Endothelial cell of umbilical vein (primary cell): Measurements from ENCODE around the gene MACROH2A2. TPM values are rescaled to one million over a fixed set of nuclear protein-coding genes. Genes with fewer than 3 reads are reported as not detected.
"Not testable (repeated sequence)": the region's sequence is repeated elsewhere in the genome, so short reads cannot be mapped to it uniquely, and the experiment has no call there.

Source experiments
- BruUV-seq: library from RNA; stranded (reverse); fragments of 400-500 nt; replicated peaks from 2 replicates; lab custom pipeline; 2021; lab: Mats Ljungman, UMichigan
- CTCF ChIA-PET: fragments of 300-600, 350-600 bp; sonication (Branson Sonifier 250); formaldehyde crosslinking; loops from one replicate; lab custom pipeline; 2021; ENCODE audit warnings: antibody characterized with exemption, inconsistent platforms; lab: Charles Lee
- POLR2A ChIA-PET: fragments of 300-600, 350-600 bp; sonication (Branson Sonifier 250); formaldehyde crosslinking; loops from one replicate; lab custom pipeline; 2021; ENCODE audit warnings: antibody characterized with exemption, inconsistent platforms; lab: Charles Lee
- DNase-seq: peaks from one replicate; pipeline ENCODE4 v3.0.0-alpha.2; 2011; ENCODE audit warnings: low read depth, low spot score
- FAIRE-seq: peaks from 2 replicates; lab custom pipeline; 2011; peaks lifted over from hg19 to GRCh38; lab: Jason Lieb, UNC
- H2AFZ ChIP-seq: 2 replicates; pipeline ENCODE4 v1.6.0; 2012; ENCODE audit warnings: low read depth, low read length, control low read depth, inconsistent platforms
- H3K27ac ChIP-seq: 2 replicates; pipeline ENCODE4 v1.5.1; 2011; ENCODE audit warnings: low read depth, mild to moderate bottlenecking, control low read depth, low read length, moderate library complexity; ENCODE audit not compliant: insufficient read depth
- H3K27me3 ChIP-seq, 2 experiments: 2 replicates each; pipeline versions ENCODE4 v1.6.0 to v1.6.1; 2011; ENCODE audit warnings: low read length in 2 of 2, mixed read lengths in 1 of 2; ENCODE audit not compliant: control insufficient read depth in 2 of 2, insufficient read depth in 2 of 2
- H3K36me3 ChIP-seq, 2 experiments: 2 replicates in 1 of 2; 3 replicates in 1 of 2; pipeline ENCODE4 v1.5.1; 2011; ENCODE audit warnings: low read length in 2 of 2, mild to moderate bottlenecking in 1 of 2, moderate library complexity in 1 of 2; ENCODE audit not compliant: control insufficient read depth in 2 of 2, insufficient read depth in 2 of 2; ENCODE audit errors: extremely low read depth in 1 of 2
- H3K4me1 ChIP-seq: 3 replicates; pipeline ENCODE4 v1.5.1; 2011; ENCODE audit warnings: mild to moderate bottlenecking, low read length; ENCODE audit not compliant: control insufficient read depth, insufficient read depth; ENCODE audit errors: extremely low read depth
- H3K4me2 ChIP-seq: 2 replicates; pipeline ENCODE4 v1.6.1; 2011; ENCODE audit warnings: low read length, control low read depth, mixed read lengths; ENCODE audit not compliant: insufficient read depth
- H3K4me3 ChIP-seq, 3 experiments: fragments of 200-600 bp in 1 of 3; sonication (generic), shearing (Covaris generic) in 1 of 3; replicated peaks in 1 of 3; 2 replicates each; pipeline ENCODE4 v1.5.1; 2011 to 2016; ENCODE audit warnings: control low read depth in 3 of 3, low read length in 3 of 3, mild to moderate bottlenecking in 2 of 3, inconsistent platforms in 1 of 3, low read depth in 1 of 3, moderate library complexity in 1 of 3; ENCODE audit not compliant: insufficient read depth in 1 of 3
- H3K79me2 ChIP-seq: 2 replicates; pipeline ENCODE4 v1.6.0; 2012; ENCODE audit warnings: low read length, inconsistent platforms; ENCODE audit not compliant: control insufficient read depth, insufficient read depth
- H3K9ac ChIP-seq: replicated peaks from 2 replicates; pipeline ENCODE3; 2011; ENCODE audit warnings: low read length, control low read depth; ENCODE audit not compliant: insufficient read depth; ENCODE audit errors: extremely low read depth
- H3K9me1 ChIP-seq: replicated peaks from 3 replicates; pipeline ENCODE4 v1.6.0; 2011; ENCODE audit warnings: mild to moderate bottlenecking, low read length; ENCODE audit not compliant: control insufficient read depth, insufficient read depth; ENCODE audit errors: extremely low read depth
- H3K9me3 ChIP-seq: replicated peaks from 2 replicates; pipeline ENCODE4 v1.5.1; 2012; ENCODE audit warnings: low read length, inconsistent platforms; ENCODE audit not compliant: control insufficient read depth, insufficient read depth
- H4K20me1 ChIP-seq: replicated peaks from 2 replicates; pipeline ENCODE3; 2011; ENCODE audit warnings: mild to moderate bottlenecking, low read length; ENCODE audit not compliant: control insufficient read depth, insufficient read depth; ENCODE audit errors: extremely low read depth
- EZH2 ChIP-seq: IDR thresholded peaks from 2 replicates; pipeline ENCODE4 v1.6.1; 2012; ENCODE audit warnings: borderline replicate concordance, low read depth, mild to moderate bottlenecking, moderate library complexity, low read length, inconsistent platforms; ENCODE audit not compliant: severe bottlenecking
- FOS ChIP-seq: IDR thresholded peaks from 2 replicates; pipeline ENCODE4 v1.6.1; 2011; ENCODE audit warnings: mild to moderate bottlenecking, low read length, moderate library complexity, borderline replicate concordance; ENCODE audit not compliant: insufficient read depth
- GATA2 ChIP-seq: IDR thresholded peaks from 2 replicates; pipeline ENCODE4 v1.7.0; 2011; ENCODE audit warnings: low read depth, mild to moderate bottlenecking, moderate library complexity, mixed read lengths, low read length; ENCODE audit not compliant: insufficient read length, insufficient read depth
- JUN ChIP-seq: IDR thresholded peaks from 2 replicates; pipeline ENCODE4 v1.6.1; 2011; ENCODE audit warnings: borderline replicate concordance, low read depth; ENCODE audit not compliant: insufficient read length, insufficient read depth
- MYC ChIP-seq: IDR thresholded peaks from one replicate; pipeline ENCODE4 v1.6.1; 2011; ENCODE audit warnings: mild to moderate bottlenecking, low read depth, low read length
- POLR2A ChIP-seq: IDR thresholded peaks from 2 replicates; pipeline ENCODE4 v1.6.1; 2012; ENCODE audit warnings: low read depth, mild to moderate bottlenecking, control low read depth, low read length
- POLR2AphosphoS5 ChIP-seq: IDR thresholded peaks from 2 replicates; pipeline ENCODE4 v1.6.1; 2012; ENCODE audit warnings: low read depth, mild to moderate bottlenecking, control low read depth, low read length, moderate library complexity; ENCODE audit not compliant: insufficient read depth
- dilution Hi-C: fragments of 300-500 bp; cut with MboI; formaldehyde crosslinking; loops from one replicate; pipeline ENCODE4 v1.15.0; 2019; ENCODE audit warnings: low sequenced_read_pairs; ENCODE audit not compliant: extremely low pct_ligation_motif_present
- intact Hi-C: fragments of 100-400 bp; cut with micrococcal nuclease; formaldehyde crosslinking; loops from one replicate; pipeline ENCODE4 v1.10.0; 2022
- polyA plus RNA-seq, 4 experiments: library from polyadenylated mRNA; depleted of rRNA in 3 of 4; stranded (reverse) in 3 of 4; unstranded in 1 of 4; fragments of >200 nt; gene quantifications; 2 replicates each; pipeline versions ENCODE4 v1.2.1 to v1.2.3, GENCODE V29; 2011 to 2012; ENCODE audit warnings: missing spikeins in 1 of 4
- total RNA-seq: library from RNA; stranded (reverse); gene quantifications from 2 replicates; pipeline ENCODE4 v1.2.3, GENCODE V29; 2021
- TF ChIP-seq, protein P1 (sequence below): IDR thresholded peaks from 2 replicates; pipeline ENCODE4 v1.6.1; 2011; ENCODE audit not compliant: insufficient read depth, insufficient read length
- TF ChIP-seq, protein P2 (sequence below), 2 donors: IDR thresholded peaks; 1 replicate in 1 of 2; 2 replicates in 1 of 2; pipeline ENCODE4 v1.5.1; 2011; ENCODE audit warnings: low read length in 2 of 2, mild to moderate bottlenecking in 2 of 2, moderate library complexity in 2 of 2, control low read depth in 1 of 2, inconsistent platforms in 1 of 2, low read depth in 1 of 2; ENCODE audit not compliant: insufficient read depth in 1 of 2; ENCODE audit errors: extremely low read depth in 1 of 2

MACROH2A2 gene
- total and polyA plus RNA-seq, 2 donors (not counting 3 experiments of a cell fraction or from before 2014, with no cell fraction given) = 0.08 TPM; not detected in 1

- DNase-seq (no peak), FAIRE-seq (no peak)
- intact Hi-C loops (no loop called here), dilution Hi-C loops (no loop called here)
- Histone ChIP-seq H3K27ac (no peak overlapping the region), H3K9me3 (no peaks in the 10 kb centered on the region), H3K4me3 (no peak overlapping the region), H3K4me1 (no peaks in the 10 kb centered on the region), H3K36me3 (no peaks in the 10 kb centered on the region), H3K79me2 (no peaks in the 10 kb centered on the region), H4K20me1 (no peaks in the 10 kb centered on the region), H3K4me2 (no peak overlapping the region), H2AFZ (no peak overlapping the region), H3K9ac (no peak overlapping the region), H3K27me3 (no peaks in the 10 kb centered on the region), H3K9me1 (no peaks in the 10 kb centered on the region)
- TF ChIP-seq POLR2A (no peak), EZH2 (no peak), JUN (no peak), MYC (no peak), POLR2AphosphoS5 (no peak), FOS (no peak), GATA2 (no peak)
- TF ChIP-seq, protein P1, sequence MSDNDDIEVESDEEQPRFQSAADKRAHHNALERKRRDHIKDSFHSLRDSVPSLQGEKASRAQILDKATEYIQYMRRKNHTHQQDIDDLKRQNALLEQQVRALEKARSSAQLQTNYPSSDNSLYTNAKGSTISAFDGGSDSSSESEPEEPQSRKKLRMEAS = no peak
- TF ChIP-seq, protein P2, sequence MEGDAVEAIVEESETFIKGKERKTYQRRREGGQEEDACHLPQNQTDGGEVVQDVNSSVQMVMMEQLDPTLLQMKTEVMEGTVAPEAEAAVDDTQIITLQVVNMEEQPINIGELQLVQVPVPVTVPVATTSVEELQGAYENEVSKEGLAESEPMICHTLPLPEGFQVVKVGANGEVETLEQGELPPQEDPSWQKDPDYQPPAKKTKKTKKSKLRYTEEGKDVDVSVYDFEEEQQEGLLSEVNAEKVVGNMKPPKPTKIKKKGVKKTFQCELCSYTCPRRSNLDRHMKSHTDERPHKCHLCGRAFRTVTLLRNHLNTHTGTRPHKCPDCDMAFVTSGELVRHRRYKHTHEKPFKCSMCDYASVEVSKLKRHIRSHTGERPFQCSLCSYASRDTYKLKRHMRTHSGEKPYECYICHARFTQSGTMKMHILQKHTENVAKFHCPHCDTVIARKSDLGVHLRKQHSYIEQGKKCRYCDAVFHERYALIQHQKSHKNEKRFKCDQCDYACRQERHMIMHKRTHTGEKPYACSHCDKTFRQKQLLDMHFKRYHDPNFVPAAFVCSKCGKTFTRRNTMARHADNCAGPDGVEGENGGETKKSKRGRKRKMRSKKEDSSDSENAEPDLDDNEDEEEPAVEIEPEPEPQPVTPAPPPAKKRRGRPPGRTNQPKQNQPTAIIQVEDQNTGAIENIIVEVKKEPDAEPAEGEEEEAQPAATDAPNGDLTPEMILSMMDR (IDR thresholded peaks at IDR 0.05; ENCODE audit: extremely low read depth in 1 of 2, insufficient read depth in 1 of 2, low read depth in 1 of 2, low read length in 2 of 2) = no peak
- ChIA-PET POLR2A (no interaction called here), CTCF (no interaction called here)
- BruUV-seq = no TSS peak
These were observed 70.1 kb downstream of the MACROH2A2 start for GRCh38 chr10:70122742-70123141.

GRCh38 chr10:70123166-70123565 is 70.5 kb downstream of the MACROH2A2 start:
- H3K79me2 ChIP-seq, intact Hi-C loops, BruUV-seq, FAIRE-seq, H3K4me3 ChIP-seq, H3K9me1 ChIP-seq, H3K9me3 ChIP-seq, POLR2A ChIA-PET, H3K27me3 ChIP-seq, H4K20me1 ChIP-seq, H3K36me3 ChIP-seq, H3K9ac ChIP-seq, DNase-seq, H3K4me2 ChIP-seq, dilution Hi-C loops, H2AFZ ChIP-seq, H3K27ac ChIP-seq, H3K4me1 ChIP-seq: not testable (repeated sequence)
- CTCF ChIA-PET = interaction anchor here (1.0 kb wide), 1 partner anchor 8 kb away, joined by 3 read pairs; no protein-coding TSS in a partner anchor
